ENCODE results near the gene SARDH.

The SARDH gene

DNA sequence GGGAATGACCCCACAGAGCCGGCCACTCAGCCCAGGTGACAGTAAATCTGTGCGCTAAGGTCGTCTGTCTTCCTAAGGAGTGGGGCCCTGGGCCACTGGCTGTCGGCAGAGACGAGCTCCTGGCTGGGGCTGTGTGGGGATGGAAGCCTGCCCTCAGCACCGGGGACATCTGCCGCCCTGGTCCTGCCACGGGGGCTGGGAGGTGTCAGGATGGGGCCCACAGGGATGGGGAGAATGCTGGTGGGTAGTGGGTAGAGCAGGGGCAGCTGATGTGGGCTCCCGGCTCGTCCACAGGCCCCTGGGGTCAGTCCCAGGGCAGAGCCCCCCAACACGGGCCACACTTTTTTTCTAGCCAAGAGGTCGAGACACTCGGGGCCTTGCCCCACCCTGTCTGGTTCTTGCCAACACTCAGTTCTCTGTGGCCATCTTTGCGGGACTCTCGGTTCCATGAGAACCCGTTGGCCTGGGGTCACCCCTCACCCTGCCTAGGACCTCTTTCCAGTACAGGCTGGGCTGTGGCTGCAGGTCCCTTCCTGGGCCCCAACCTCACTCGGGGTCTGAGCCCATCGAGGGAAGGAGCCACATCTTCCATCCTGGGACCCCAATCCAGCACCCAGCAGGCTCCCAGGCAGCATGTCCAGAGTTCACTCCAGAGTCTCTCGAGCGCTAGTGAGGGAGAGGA lies 57.0 kb downstream of the SARDH start:
- peaks cover 3% of the 10 kb centered on the region for H3K4me1 ChIP-seq (ENCODE audit: insufficient read depth, low read length)
- H3K27me3 ChIP-seq (ENCODE audit: insufficient read depth, low read length, poor library complexity), result no peaks in the 10 kb centered on the region
- no peaks in the 10 kb centered on the region for H3K79me2 ChIP-seq (ENCODE audit: insufficient read depth, low read length)
- no peak overlapping the region for H2AFZ ChIP-seq (ENCODE audit: low read depth, low read length)
- no peak for ATAC-seq (ENCODE audit: insufficient read depth, low read depth)
- H3K4me3 ChIP-seq (ENCODE audit: low read depth in 1 of 2, low read length in 2 of 2), result no peak overlapping the region
- H3K9me3 ChIP-seq (ENCODE audit: insufficient read depth, low read length, severe bottlenecking), result no peaks in the 10 kb centered on the region
- DNase-seq, result no peak
- H3K36me3 ChIP-seq (ENCODE audit: insufficient read depth, low read length), result no peaks in the 10 kb centered on the region
- no peak overlapping the region for H3K9ac ChIP-seq (ENCODE audit: low read depth, low read length)
- no peaks in the 10 kb centered on the region; the same call in 1 of the 2 replicates for H4K20me1 ChIP-seq (ENCODE audit: insufficient read depth, low read length)
- TF ChIP-seq EZH2 (IDR thresholded peaks at IDR 0.05; ENCODE audit: borderline replicate concordance, low read depth, low read length, severe bottlenecking) (no peak), CTCF (IDR thresholded peaks at IDR 0.05; ENCODE audit: borderline replicate concordance, extremely low read depth, low read length, poor library complexity, severe bottlenecking) (no peak)
- no peak overlapping the region for H3K27ac ChIP-seq (ENCODE audit: low read length)
- no peak overlapping the region for H3K4me2 ChIP-seq (ENCODE audit: insufficient read depth, low read length)

DNA sequence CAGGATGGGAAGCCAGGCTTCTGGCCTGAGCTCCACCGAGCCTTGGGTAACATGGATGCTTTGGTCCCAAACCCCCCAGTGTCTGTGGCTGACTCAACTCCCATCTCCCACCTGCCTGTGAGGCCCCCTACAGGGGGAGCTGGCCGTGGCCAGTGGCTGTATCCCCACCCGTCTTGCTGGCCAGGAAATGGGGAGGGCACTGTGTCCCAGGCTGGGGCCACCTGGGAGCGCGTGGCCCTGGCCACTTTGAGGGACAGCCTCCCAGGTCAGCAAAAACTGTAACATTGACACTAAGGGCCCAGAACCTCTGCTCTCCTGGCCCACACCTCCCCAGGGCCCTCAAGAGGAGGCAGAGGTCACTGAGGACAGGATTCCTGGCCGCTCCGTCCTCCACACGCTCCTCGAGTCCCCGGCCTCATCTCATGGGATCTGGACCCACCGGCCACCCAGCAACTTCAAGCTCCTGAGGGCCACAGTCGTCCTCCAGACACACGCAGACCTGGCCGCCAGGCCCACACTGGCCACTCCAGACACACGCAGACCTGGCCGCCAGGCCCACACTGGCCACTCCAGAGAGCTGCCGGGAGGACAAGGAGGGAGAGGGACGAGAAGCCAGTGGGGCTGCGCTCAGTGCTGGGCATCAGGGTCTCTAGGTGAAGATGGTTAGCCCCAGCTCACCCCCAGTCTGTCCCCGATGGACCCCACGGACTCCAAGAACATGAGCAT lies 57.7 kb downstream of the SARDH start:
- ATAC-seq (ENCODE audit: insufficient read depth, low read depth) (no peak), DNase-seq (no peak)
- no peaks in the 10 kb centered on the region; the same call in 1 of the 2 replicates for H4K20me1 ChIP-seq (ENCODE audit: insufficient read depth, low read length)
- no peaks in the 10 kb centered on the region for H3K9me3 ChIP-seq (ENCODE audit: insufficient read depth, low read length, severe bottlenecking)
- no peaks in the 10 kb centered on the region for H3K36me3 ChIP-seq (ENCODE audit: insufficient read depth, low read length)
- no peak overlapping the region for H3K4me3 ChIP-seq (ENCODE audit: low read depth in 1 of 2, low read length in 2 of 2)
- H3K79me2 ChIP-seq (ENCODE audit: insufficient read depth, low read length), result no peaks in the 10 kb centered on the region
- no peak overlapping the region for H3K4me2 ChIP-seq (ENCODE audit: insufficient read depth, low read length)
- H3K9ac ChIP-seq (ENCODE audit: low read depth, low read length), result no peak overlapping the region
- peaks cover 3% of the 10 kb centered on the region for H3K4me1 ChIP-seq (ENCODE audit: insufficient read depth, low read length)
- no peak overlapping the region for H3K27ac ChIP-seq (ENCODE audit: low read length)
- no peak for TF ChIP-seq CTCF (IDR thresholded peaks at IDR 0.05; ENCODE audit: borderline replicate concordance, extremely low read depth, low read length, poor library complexity, severe bottlenecking)
- TF ChIP-seq EZH2 (IDR thresholded peaks at IDR 0.05; ENCODE audit: borderline replicate concordance, low read depth, low read length, severe bottlenecking), result no peak
- no peak overlapping the region for H2AFZ ChIP-seq (ENCODE audit: low read depth, low read length)
- no peaks in the 10 kb centered on the region for H3K27me3 ChIP-seq (ENCODE audit: insufficient read depth, low read length, poor library complexity)

DNA sequence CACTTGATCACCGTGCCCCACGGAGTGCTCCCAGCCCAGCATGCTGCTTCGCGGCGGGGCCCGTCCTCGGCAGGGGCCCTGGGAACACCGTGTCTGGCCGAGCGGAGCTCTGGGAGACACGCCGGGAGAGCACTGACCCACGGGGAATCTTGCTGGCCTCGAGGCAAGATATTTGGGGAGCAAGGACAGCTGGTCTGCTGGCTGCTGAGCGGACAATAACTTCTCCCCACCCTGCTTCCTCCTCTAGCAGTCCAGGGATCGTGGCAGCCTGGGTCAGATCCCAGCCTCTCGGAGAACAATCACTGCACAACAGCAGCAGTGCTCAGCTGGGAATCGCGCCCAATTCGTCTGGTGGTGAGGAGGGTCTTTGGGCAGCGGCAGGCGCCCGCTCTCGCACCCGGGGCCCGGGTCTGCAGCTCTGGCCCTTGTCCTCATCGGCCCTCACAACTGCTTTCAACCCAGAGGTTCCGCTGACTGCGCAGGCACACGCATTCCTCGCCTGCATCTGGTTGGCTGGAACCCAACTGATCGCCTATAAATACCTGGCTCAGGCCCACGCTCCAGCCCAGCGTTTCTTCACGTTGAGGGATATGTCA lies 58.6 kb downstream of the SARDH start:
- Histone ChIP-seq H2AFZ (ENCODE audit: low read depth, low read length) (no peak overlapping the region), H3K4me2 (ENCODE audit: insufficient read depth, low read length) (no peak overlapping the region), H3K27ac (ENCODE audit: low read length) (no peak overlapping the region), H3K4me3 (ENCODE audit: low read depth in 1 of 2, low read length in 2 of 2) (no peak overlapping the region), H3K9me3 (ENCODE audit: insufficient read depth, low read length, severe bottlenecking) (no peaks in the 10 kb centered on the region), H3K36me3 (ENCODE audit: insufficient read depth, low read length) (no peaks in the 10 kb centered on the region), H3K79me2 (ENCODE audit: insufficient read depth, low read length) (no peaks in the 10 kb centered on the region), H4K20me1 (ENCODE audit: insufficient read depth, low read length) (no peaks in the 10 kb centered on the region; the same call in 1 of the 2 replicates), H3K9ac (ENCODE audit: low read depth, low read length) (no peak overlapping the region), H3K4me1 (ENCODE audit: insufficient read depth, low read length) (peaks cover 3% of the 10 kb centered on the region), H3K27me3 (ENCODE audit: insufficient read depth, low read length, poor library complexity) (no peaks in the 10 kb centered on the region)
- no peak for ATAC-seq (ENCODE audit: insufficient read depth, low read depth)
- no peak for DNase-seq
- TF ChIP-seq EZH2 (IDR thresholded peaks at IDR 0.05; ENCODE audit: borderline replicate concordance, low read depth, low read length, severe bottlenecking), result no peak
- TF ChIP-seq CTCF (IDR thresholded peaks at IDR 0.05; ENCODE audit: borderline replicate concordance, extremely low read depth, low read length, poor library complexity, severe bottlenecking), result no peak
